ENCODE results near the gene PRAMEF12. TPM values are rescaled to one million over a fixed set of nuclear protein-coding genes. Genes with fewer than 3 reads are reported as not detected.

PRAMEF12 gene
- not detected for total RNA-seq

GRCh38 chr1:12773438-12773837 is at the start of gene PRAMEF12:
Gene PRAMEF12 (plus strand): TSS chr1:12773738. CDS start chr1:12774868, 1,130 bp downstream.

GRCh38 chr1:12745992-12746323 is 27.6 kb upstream of the PRAMEF12 start, which contains the start of gene CFAP107:
Gene CFAP107 (plus strand): TSS chr1:12746200. CDS start chr1:12746431, 231 bp downstream.

GRCh38 chr1:12791097-12791496 is 17.6 kb downstream of the PRAMEF12 start, which contains the start of gene PRAMEF1:
Gene PRAMEF1 (plus strand): TSS chr1:12791397. CDS start chr1:12793228, 1,831 bp downstream.

Other genes starting within 250 kb of the PRAMEF12 start
- gene DHRS3, start 155.5 kb upstream of the PRAMEF12 start, total RNA-seq = 53.6 TPM
- gene AADACL4, start 129.7 kb upstream of the PRAMEF12 start, total RNA-seq = not detected
- 0.11 TPM for gene AADACL3, start 57.6 kb upstream of the PRAMEF12 start, total RNA-seq
- not detected for gene CFAP107, start 27.5 kb upstream of the PRAMEF12 start, total RNA-seq
- not detected for gene PRAMEF1, start 17.7 kb downstream of the PRAMEF12 start, total RNA-seq
- not detected for gene PRAMEF11, start 57.7 kb downstream of the PRAMEF12 start, total RNA-seq
- not detected for gene HNRNPCL1, start 75.0 kb downstream of the PRAMEF12 start, total RNA-seq
- not detected for gene PRAMEF2, start 83.3 kb downstream of the PRAMEF12 start, total RNA-seq
- not detected for gene PRAMEF4, start 112.5 kb downstream of the PRAMEF12 start, total RNA-seq
- not detected for gene PRAMEF10, start 124.5 kb downstream of the PRAMEF12 start, total RNA-seq
- not detected for gene PRAMEF7, start 142.9 kb downstream of the PRAMEF12 start, total RNA-seq
- not detected for gene PRAMEF6, start 173.8 kb downstream of the PRAMEF12 start, total RNA-seq